Measurements from ENCODE around the gene BTBD7.

BTBD7 gene

GRCh38 chr14:93195316-93195999 is 137.4 kb downstream of the BTBD7 start:
- DNase-seq (ENCODE audit: low read depth in 4 of 4, low spot score in 1 of 4), result no peak

All from stimulated activated CD4-positive, alpha-beta T cell treated with anti-CD3 and anti-CD28 coated beads, Interleukin-1b, Interleukin-23, amount 100 ng/mL, for 24 hours (primary cell).